Osteoblast (primary cell): Measurements from ENCODE around the gene LIN28B. TPM values are rescaled to one million over a fixed set of nuclear protein-coding genes. Genes with fewer than 3 reads are reported as not detected.
A peak's percentile ranks its signal among the peaks of the same experiment; 100 is the strongest.
"Not testable (repeated sequence)": the region's sequence is repeated elsewhere in the genome, so short reads cannot be mapped to it uniquely, and the experiment has no call there.

Experiments used
- DNase-seq: peaks from one replicate; pipeline ENCODE4 v3.0.0; 2011; ENCODE audit warnings: low spot score, mixed read lengths; ENCODE audit not compliant: insufficient read length; ENCODE audit errors: missing footprints
- H2AFZ ChIP-seq: 2 replicates; pipeline ENCODE4 v1.6.0; 2011; ENCODE audit warnings: mild to moderate bottlenecking, low read length
- H3K27ac ChIP-seq: 2 replicates; pipeline ENCODE4 v1.5.1; 2011; ENCODE audit warnings: mild to moderate bottlenecking, low read depth, low read length, moderate library complexity
- H3K27me3 ChIP-seq: 2 replicates; pipeline ENCODE4 v1.6.0; 2012; ENCODE audit warnings: mild to moderate bottlenecking, control low read depth, inconsistent platforms, low read length, moderate library complexity; ENCODE audit not compliant: insufficient read depth
- H3K36me3 ChIP-seq: 2 replicates; pipeline ENCODE4 v1.5.1; 2011; ENCODE audit warnings: mild to moderate bottlenecking, low read length, control low read depth, moderate library complexity; ENCODE audit not compliant: insufficient read depth
- H3K4me1 ChIP-seq: 2 replicates; pipeline ENCODE4 v1.5.1; 2011; ENCODE audit warnings: mild to moderate bottlenecking, low read length, control low read depth, moderate library complexity; ENCODE audit not compliant: insufficient read depth
- H3K4me2 ChIP-seq: 2 replicates; pipeline ENCODE4 v1.6.0; 2011; ENCODE audit warnings: mild to moderate bottlenecking, low read length; ENCODE audit not compliant: insufficient read depth
- H3K4me3 ChIP-seq: fragments of 200-600 bp; sonication (generic); 3 replicates; pipeline ENCODE4 v1.5.1; 2012; ENCODE audit warnings: mild to moderate bottlenecking, low read length, inconsistent platforms; ENCODE audit not compliant: insufficient read depth
- H3K79me2 ChIP-seq: 2 replicates; pipeline ENCODE4 v1.6.0; 2012; ENCODE audit warnings: mild to moderate bottlenecking, low read length, control low read depth, inconsistent platforms; ENCODE audit not compliant: insufficient read depth
- H3K9me3 ChIP-seq: 2 replicates; pipeline ENCODE4 v1.5.1; 2011; ENCODE audit warnings: low read depth, low read length, control low read depth
- H4K20me1 ChIP-seq: 2 replicates; pipeline ENCODE4 v1.6.0; 2012; ENCODE audit warnings: mild to moderate bottlenecking, low read length, control low read depth; ENCODE audit not compliant: insufficient read depth
- CTCF ChIP-seq: IDR thresholded peaks from 2 replicates; pipeline ENCODE4 v1.5.1; 2011; ENCODE audit warnings: mild to moderate bottlenecking, low read depth, low read length, moderate library complexity; ENCODE audit errors: extremely low read depth
- total RNA-seq: library from RNA; depleted of rRNA; stranded (reverse); fragments of >200 nt; gene quantifications from 2 replicates; pipeline ENCODE4 v1.2.3, GENCODE V29; 2012

The LIN28B gene
- total RNA-seq, 1 donor, result not detected

DNA sequence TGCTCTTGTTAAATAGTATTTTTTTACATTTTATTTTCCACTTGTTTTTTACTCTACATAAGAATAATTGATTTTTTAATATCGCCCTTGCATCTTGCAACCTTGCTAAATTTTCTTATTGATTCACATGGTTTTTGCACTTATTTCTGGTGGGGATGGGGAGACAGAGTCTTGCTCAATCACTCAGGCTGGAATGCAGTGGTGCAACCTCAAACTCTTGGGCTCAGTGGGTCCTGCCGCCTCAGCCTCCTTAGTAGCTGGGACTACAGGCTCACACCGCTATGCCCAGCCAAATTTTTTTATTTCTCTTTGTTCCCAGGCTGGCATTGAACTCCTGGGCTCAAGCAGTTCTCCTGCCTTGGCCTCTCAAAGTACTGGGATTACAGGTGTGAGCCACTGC is 30.3 kb downstream of the LIN28B start:
- no peak overlapping the region for H2AFZ ChIP-seq
- H3K4me3 ChIP-seq, result no peak overlapping the region
- no peaks in the 10 kb centered on the region for H3K4me1 ChIP-seq
- no peaks in the 10 kb centered on the region for H3K79me2 ChIP-seq
- H3K9me3 ChIP-seq, result no peaks in the 10 kb centered on the region
- no peak overlapping the region for H3K27ac ChIP-seq
- DNase-seq, result no peak
- no peak for TF ChIP-seq CTCF
- no peaks in the 10 kb centered on the region for H3K27me3 ChIP-seq
- H4K20me1 ChIP-seq, result no peaks in the 10 kb centered on the region
- H3K4me2 ChIP-seq, result no peak overlapping the region
- H3K36me3 ChIP-seq, result no peaks in the 10 kb centered on the region

DNA sequence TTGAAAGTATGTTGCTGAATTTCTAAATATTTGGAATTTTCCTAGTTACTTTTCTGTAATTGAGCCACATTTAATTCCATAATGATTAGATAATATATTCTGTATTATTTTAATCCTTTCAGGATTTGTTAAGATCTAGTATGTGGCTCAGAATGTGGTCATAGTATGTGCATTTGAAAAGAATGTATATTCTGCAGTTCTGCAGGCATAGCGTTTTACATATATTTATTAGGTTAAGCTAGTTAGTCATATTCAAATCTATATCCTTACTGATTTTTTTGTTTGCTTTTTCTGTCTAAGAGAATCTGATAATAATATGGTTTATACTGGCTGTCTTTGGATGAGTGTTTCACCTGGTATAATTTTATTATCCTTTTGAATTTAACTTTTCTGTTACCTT is 33.2 kb downstream of the LIN28B start:
- no peaks in the 10 kb centered on the region for H3K27me3 ChIP-seq
- TF ChIP-seq CTCF, result no peak

GRCh38 chr6:104991062-104991461 is 34.2 kb downstream of the LIN28B start:
- not testable (repeated sequence) for H3K4me2 ChIP-seq, DNase-seq, H3K79me2 ChIP-seq, H3K9me3 ChIP-seq, H4K20me1 ChIP-seq, H2AFZ ChIP-seq, H3K27me3 ChIP-seq, H3K36me3 ChIP-seq, H3K4me3 ChIP-seq, H3K4me1 ChIP-seq, H3K27ac ChIP-seq

More for the DNA sequence above, 33.2 kb downstream of the LIN28B start:
- Histone ChIP-seq H3K79me2 (no peaks in the 10 kb centered on the region), H3K4me3 (no peak overlapping the region), H3K4me1 (no peaks in the 10 kb centered on the region), H3K9me3 (no peaks in the 10 kb centered on the region), H4K20me1 (no peaks in the 10 kb centered on the region), H2AFZ (no peak overlapping the region), H3K4me2 (no peak overlapping the region), H3K27ac (no peak overlapping the region), H3K36me3 (no peaks in the 10 kb centered on the region)
- DNase-seq, result no peak

GRCh38 chr6:104993576-104993975 is 36.7 kb downstream of the LIN28B start:
- not testable (repeated sequence) for H3K4me2 ChIP-seq, H4K20me1 ChIP-seq, H3K4me3 ChIP-seq, H3K4me1 ChIP-seq, H3K36me3 ChIP-seq, H3K79me2 ChIP-seq, H3K9me3 ChIP-seq, DNase-seq, H3K27me3 ChIP-seq, H2AFZ ChIP-seq, H3K27ac ChIP-seq

GRCh38 chr6:104995989-104996617 is 39.2 kb downstream of the LIN28B start:
- Histone ChIP-seq H3K36me3 (no peaks in the 10 kb centered on the region), H3K4me2 (no peak overlapping the region), H3K9me3 (no peaks in the 10 kb centered on the region), H2AFZ (no peak overlapping the region), H3K4me1 (no peaks in the 10 kb centered on the region), H3K4me3 (no peak overlapping the region), H3K27ac (no peak overlapping the region), H3K27me3 (no peaks in the 10 kb centered on the region), H4K20me1 (no peaks in the 10 kb centered on the region), H3K79me2 (no peaks in the 10 kb centered on the region)
- TF ChIP-seq CTCF, result peak; percentile 42
- DNase-seq, result peak; percentile 76
